Endothelial cell of umbilical vein (primary cell): ENCODE results near the gene RHOH.

ENCODE experiments used
- CTCF ChIP-seq, 2 donors: IDR thresholded peaks; 1 replicate in 1 of 2; 2 replicates in 1 of 2; pipeline ENCODE4 v1.5.1; 2011; ENCODE audit warnings: low read length in 2 of 2, mild to moderate bottlenecking in 2 of 2, moderate library complexity in 2 of 2, control low read depth in 1 of 2, inconsistent platforms in 1 of 2, low read depth in 1 of 2; ENCODE audit not compliant: insufficient read depth in 1 of 2; ENCODE audit errors: extremely low read depth in 1 of 2
- EZH2 ChIP-seq: IDR thresholded peaks from 2 replicates; pipeline ENCODE4 v1.6.1; 2012; ENCODE audit warnings: borderline replicate concordance, low read depth, mild to moderate bottlenecking, moderate library complexity, low read length, inconsistent platforms; ENCODE audit not compliant: severe bottlenecking
- POLR2A ChIP-seq: IDR thresholded peaks from 2 replicates; pipeline ENCODE4 v1.6.1; 2012; ENCODE audit warnings: low read depth, mild to moderate bottlenecking, control low read depth, low read length
- POLR2AphosphoS5 ChIP-seq: IDR thresholded peaks from 2 replicates; pipeline ENCODE4 v1.6.1; 2012; ENCODE audit warnings: low read depth, mild to moderate bottlenecking, control low read depth, low read length, moderate library complexity; ENCODE audit not compliant: insufficient read depth

GRCh38 chr4:40295572-40295971 is 98.7 kb downstream of the RHOH start:
- TF ChIP-seq POLR2A, result no peak
- TF ChIP-seq EZH2, result no peak
- no peak for TF ChIP-seq CTCF (IDR thresholded peaks at IDR 0.05; ENCODE audit: extremely low read depth in 1 of 2, insufficient read depth in 1 of 2, low read depth in 1 of 2, low read length in 2 of 2)
- no peak for TF ChIP-seq POLR2AphosphoS5
